Neural cell (in vitro differentiated cells): Measurements from ENCODE around the gene SPRYD3. TPM values are rescaled to one million over a fixed set of nuclear protein-coding genes. Genes with fewer than 3 reads are reported as not detected.

Source experiments
- H2AFZ ChIP-seq: fragments of 200-600, 300-800 bp; sonication (generic), shearing (Covaris generic); 2 replicates; pipeline ENCODE4 v1.6.0; 2014; ENCODE audit warnings: low read depth, mild to moderate bottlenecking, antibody characterized with exemption, low read length, moderate library complexity
- H3F3A ChIP-seq: fragments of 200-600 bp; shearing (Covaris generic); 2 replicates; pipeline ENCODE4 v1.6.1; 2016; ENCODE audit warnings: mild to moderate bottlenecking, moderate library complexity, mixed read lengths, antibody characterized with exemption, low read length; ENCODE audit not compliant: insufficient read depth, poor library complexity, severe bottlenecking
- H3K27ac ChIP-seq: fragments of 200-600, 300-800 bp; sonication (generic), shearing (Covaris generic); 2 replicates; pipeline ENCODE4 v1.5.1; 2014; ENCODE audit warnings: mild to moderate bottlenecking, low read length, moderate library complexity
- H3K27me3 ChIP-seq: fragments of 300-800, 200-600 bp; sonication (generic), shearing (Covaris generic); 2 replicates; pipeline ENCODE4 v1.6.0; 2014; ENCODE audit warnings: mild to moderate bottlenecking, low read depth, low read length, moderate library complexity; ENCODE audit not compliant: insufficient read depth
- H3K36me3 ChIP-seq: fragments of 300-800, 200-600 bp; sonication (generic), shearing (Covaris generic); 2 replicates; pipeline ENCODE4 v1.5.1; 2014; ENCODE audit warnings: mild to moderate bottlenecking, antibody characterized with exemption, low read length, moderate library complexity; ENCODE audit not compliant: insufficient read depth
- H3K4me2 ChIP-seq: fragments of 300-800, 200-600 bp; sonication (generic), shearing (Covaris generic); 2 replicates; pipeline ENCODE4 v1.6.0; 2014; ENCODE audit warnings: mild to moderate bottlenecking, low read length
- H3K4me3 ChIP-seq: fragments of 300-800, 200-600 bp; sonication (generic), shearing (Covaris generic); 2 replicates; pipeline ENCODE4 v1.5.1; 2014; ENCODE audit warnings: mild to moderate bottlenecking, low read length, moderate library complexity
- H3K79me2 ChIP-seq: fragments of 200-600 bp; shearing (Covaris generic); replicated peaks from 2 replicates; pipeline ENCODE4 v1.6.0; 2014; ENCODE audit warnings: mild to moderate bottlenecking, low read length, moderate library complexity; ENCODE audit not compliant: insufficient read depth
- H3K9ac ChIP-seq: fragments of 300-800, 200-600 bp; sonication (generic), shearing (Covaris generic); 2 replicates; pipeline ENCODE4 v1.6.1; 2016; ENCODE audit warnings: mild to moderate bottlenecking, low read length, mixed read lengths
- H3K9me2 ChIP-seq: fragments of 200-600 bp; shearing (Covaris generic); 2 replicates; pipeline ENCODE4 v1.6.1; 2016; ENCODE audit warnings: mild to moderate bottlenecking, low read length, mixed read lengths; ENCODE audit not compliant: insufficient read depth
- H3K9me3 ChIP-seq: fragments of 200-600, 300-800 bp; sonication (generic), shearing (Covaris generic); 2 replicates; pipeline ENCODE4 v1.6.1; 2016; ENCODE audit warnings: mild to moderate bottlenecking, mixed run types, low read length, moderate library complexity, mixed read lengths
- H4K20me1 ChIP-seq: fragments of 200-600 bp; shearing (Covaris generic); 2 replicates; pipeline ENCODE4 v1.6.1; 2016; ENCODE audit warnings: mild to moderate bottlenecking, mixed run types; ENCODE audit not compliant: insufficient read depth
- EP300 ChIP-seq: fragments of 450-650 bp; conservative IDR thresholded peaks from 2 replicates; pipeline ENCODE4 v1.6.1; 2014; ENCODE audit warnings: antibody characterized with exemption, mild to moderate bottlenecking, moderate library complexity; ENCODE audit not compliant: poor library complexity, severe bottlenecking
- EZH2 ChIP-seq: fragments of 200-600, 300-800 bp; shearing (Covaris generic), sonication (generic); IDR thresholded peaks from 2 replicates; pipeline ENCODE4 v1.6.1; 2014; ENCODE audit warnings: antibody characterized with exemption, low read length, borderline replicate concordance, mild to moderate bottlenecking; ENCODE audit not compliant: insufficient read depth, poor library complexity, severe bottlenecking
- MXI1 ChIP-seq: fragments of 450-650 bp; conservative IDR thresholded peaks from 2 replicates; pipeline ENCODE4 v1.6.1; 2014; ENCODE audit warnings: antibody characterized with exemption, mild to moderate bottlenecking; ENCODE audit not compliant: poor library complexity, severe bottlenecking
- POLR2AphosphoS5 ChIP-seq: IDR thresholded peaks from 2 replicates; pipeline ENCODE4 v1.6.1; 2012
- RAD21 ChIP-seq: fragments of 450-650 bp; conservative IDR thresholded peaks from 2 replicates; pipeline ENCODE4 v1.6.1; 2014; ENCODE audit warnings: antibody characterized with exemption, mild to moderate bottlenecking, moderate library complexity
- SMC3 ChIP-seq: fragments of 450-650 bp; conservative IDR thresholded peaks from 2 replicates; pipeline ENCODE4 v1.6.1; 2014; ENCODE audit warnings: antibody characterized with exemption, mild to moderate bottlenecking, moderate library complexity; ENCODE audit not compliant: poor library complexity
- TAF1 ChIP-seq: IDR thresholded peaks from 2 replicates; pipeline ENCODE4 v1.6.1; 2012; ENCODE audit warnings: low read depth
- polyA plus RNA-seq: library from polyadenylated mRNA; depleted of rRNA; stranded (reverse); fragments of >200 nt; gene quantifications from 2 replicates; pipeline ENCODE4 v1.2.3, GENCODE V29; 2014
- TF ChIP-seq, protein P1 (sequence below): IDR thresholded peaks from 2 replicates; pipeline ENCODE4 v1.6.1; 2012; ENCODE audit warnings: borderline replicate concordance
- TF ChIP-seq, protein P2 (sequence below): fragments of 450-650 bp; IDR thresholded peaks from 2 replicates; pipeline ENCODE4 v1.5.1; 2014; ENCODE audit warnings: antibody characterized with exemption, mild to moderate bottlenecking, moderate library complexity; ENCODE audit not compliant: poor library complexity, severe bottlenecking

The SPRYD3 gene
- polyA plus RNA-seq, 1 donor from 2014 or later, result 20.8 TPM

DNA sequence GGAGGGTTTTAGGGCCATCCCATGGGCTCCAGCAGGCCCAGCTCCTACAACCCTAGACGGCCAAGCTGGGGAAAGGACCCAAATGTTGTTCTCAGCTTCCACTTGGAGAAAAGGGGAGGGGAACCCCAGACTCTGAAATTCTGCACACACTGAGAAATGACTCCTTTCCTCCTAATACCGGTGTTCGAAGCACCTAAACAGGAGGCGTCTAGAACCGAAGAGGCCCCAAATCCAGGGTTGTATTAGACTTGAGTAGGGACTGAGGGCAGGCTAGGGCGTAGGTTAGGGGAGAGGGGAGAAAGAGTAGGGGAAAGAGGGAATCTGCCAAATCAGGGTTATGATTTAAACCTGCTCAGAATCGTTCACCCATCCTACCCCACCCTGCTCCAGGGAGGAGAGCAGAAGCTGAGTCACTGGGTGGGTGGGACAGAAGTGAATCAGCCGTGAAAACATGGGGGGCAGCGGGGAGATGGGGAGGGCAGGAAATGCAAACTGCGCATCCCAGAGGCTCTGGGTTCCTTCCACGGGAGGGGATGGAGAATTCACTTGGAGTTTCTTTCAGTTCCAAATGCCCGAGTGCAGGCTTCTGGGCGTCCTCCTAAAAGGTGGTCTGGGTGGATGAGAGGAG is 19.3 kb upstream of the SPRYD3 start:
- Histone ChIP-seq H3K4me2 (no peak overlapping the region), H3K27ac (no peak overlapping the region), H3K79me2 (no peaks in the 10 kb centered on the region), H3K27me3 (peaks cover 38% of the 10 kb centered on the region), H3K9me2 (no peaks in the 10 kb centered on the region), H2AFZ (no peak overlapping the region), H3K4me3 (peak overlapping the region; percentile 66), H3K36me3 (no peaks in the 10 kb centered on the region), H3K9ac (no peak overlapping the region), H3F3A (no peaks in the 10 kb centered on the region), H3K9me3 (no peaks in the 10 kb centered on the region), H4K20me1 (no peaks in the 10 kb centered on the region)
- TF ChIP-seq MXI1 (no peak), TAF1 (no peak), POLR2AphosphoS5 (no peak), EZH2 (no peak)

DNA sequence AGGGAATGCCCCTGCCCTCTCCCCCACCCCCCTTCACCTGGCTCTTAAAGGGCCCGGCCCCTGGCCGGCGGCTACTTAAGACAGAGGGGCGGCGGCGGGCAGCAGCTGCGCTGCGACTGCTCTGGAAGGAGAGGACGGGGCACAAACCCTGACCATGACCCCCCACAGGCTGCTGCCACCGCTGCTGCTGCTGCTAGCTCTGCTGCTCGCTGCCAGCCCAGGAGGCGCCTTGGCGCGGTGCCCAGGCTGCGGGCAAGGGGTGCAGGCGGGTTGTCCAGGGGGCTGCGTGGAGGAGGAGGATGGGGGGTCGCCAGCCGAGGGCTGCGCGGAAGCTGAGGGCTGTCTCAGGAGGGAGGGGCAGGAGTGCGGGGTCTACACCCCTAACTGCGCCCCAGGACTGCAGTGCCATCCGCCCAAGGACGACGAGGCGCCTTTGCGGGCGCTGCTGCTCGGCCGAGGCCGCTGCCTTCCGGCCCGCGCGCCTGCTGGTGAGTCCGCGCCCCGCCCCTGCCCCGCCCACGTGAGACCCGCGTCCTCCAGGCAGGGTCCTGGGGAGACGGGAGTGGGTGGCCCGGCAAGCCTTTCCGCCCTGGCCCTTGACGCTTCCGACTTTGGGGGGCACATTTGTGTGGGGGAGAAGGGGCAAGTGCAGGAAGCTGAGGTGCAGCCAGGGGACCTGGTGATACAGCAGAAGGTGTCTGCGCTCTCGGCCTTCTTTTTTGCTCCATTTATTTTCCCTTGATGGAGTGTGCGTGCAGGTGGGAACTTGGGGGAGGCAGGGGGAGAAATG is 18.6 kb upstream of the SPRYD3 start, which contains the start of gene IGFBP6:
Gene IGFBP6 (plus strand): TSS at position 104 of the 790 bp plus-strand sequence. CDS start 51 bp downstream, at position 155.
- no peaks in the 10 kb centered on the region for H3K36me3 ChIP-seq
- H3K9ac ChIP-seq, result peak within 1 kb of the TSS; percentile 23
- TF ChIP-seq TAF1 (no peak), EZH2 (no peak), POLR2AphosphoS5 (no peak)
- TF ChIP-seq, protein P1, sequence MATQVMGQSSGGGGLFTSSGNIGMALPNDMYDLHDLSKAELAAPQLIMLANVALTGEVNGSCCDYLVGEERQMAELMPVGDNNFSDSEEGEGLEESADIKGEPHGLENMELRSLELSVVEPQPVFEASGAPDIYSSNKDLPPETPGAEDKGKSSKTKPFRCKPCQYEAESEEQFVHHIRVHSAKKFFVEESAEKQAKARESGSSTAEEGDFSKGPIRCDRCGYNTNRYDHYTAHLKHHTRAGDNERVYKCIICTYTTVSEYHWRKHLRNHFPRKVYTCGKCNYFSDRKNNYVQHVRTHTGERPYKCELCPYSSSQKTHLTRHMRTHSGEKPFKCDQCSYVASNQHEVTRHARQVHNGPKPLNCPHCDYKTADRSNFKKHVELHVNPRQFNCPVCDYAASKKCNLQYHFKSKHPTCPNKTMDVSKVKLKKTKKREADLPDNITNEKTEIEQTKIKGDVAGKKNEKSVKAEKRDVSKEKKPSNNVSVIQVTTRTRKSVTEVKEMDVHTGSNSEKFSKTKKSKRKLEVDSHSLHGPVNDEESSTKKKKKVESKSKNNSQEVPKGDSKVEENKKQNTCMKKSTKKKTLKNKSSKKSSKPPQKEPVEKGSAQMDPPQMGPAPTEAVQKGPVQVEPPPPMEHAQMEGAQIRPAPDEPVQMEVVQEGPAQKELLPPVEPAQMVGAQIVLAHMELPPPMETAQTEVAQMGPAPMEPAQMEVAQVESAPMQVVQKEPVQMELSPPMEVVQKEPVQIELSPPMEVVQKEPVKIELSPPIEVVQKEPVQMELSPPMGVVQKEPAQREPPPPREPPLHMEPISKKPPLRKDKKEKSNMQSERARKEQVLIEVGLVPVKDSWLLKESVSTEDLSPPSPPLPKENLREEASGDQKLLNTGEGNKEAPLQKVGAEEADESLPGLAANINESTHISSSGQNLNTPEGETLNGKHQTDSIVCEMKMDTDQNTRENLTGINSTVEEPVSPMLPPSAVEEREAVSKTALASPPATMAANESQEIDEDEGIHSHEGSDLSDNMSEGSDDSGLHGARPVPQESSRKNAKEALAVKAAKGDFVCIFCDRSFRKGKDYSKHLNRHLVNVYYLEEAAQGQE, result no peak
- TF ChIP-seq, protein P2, sequence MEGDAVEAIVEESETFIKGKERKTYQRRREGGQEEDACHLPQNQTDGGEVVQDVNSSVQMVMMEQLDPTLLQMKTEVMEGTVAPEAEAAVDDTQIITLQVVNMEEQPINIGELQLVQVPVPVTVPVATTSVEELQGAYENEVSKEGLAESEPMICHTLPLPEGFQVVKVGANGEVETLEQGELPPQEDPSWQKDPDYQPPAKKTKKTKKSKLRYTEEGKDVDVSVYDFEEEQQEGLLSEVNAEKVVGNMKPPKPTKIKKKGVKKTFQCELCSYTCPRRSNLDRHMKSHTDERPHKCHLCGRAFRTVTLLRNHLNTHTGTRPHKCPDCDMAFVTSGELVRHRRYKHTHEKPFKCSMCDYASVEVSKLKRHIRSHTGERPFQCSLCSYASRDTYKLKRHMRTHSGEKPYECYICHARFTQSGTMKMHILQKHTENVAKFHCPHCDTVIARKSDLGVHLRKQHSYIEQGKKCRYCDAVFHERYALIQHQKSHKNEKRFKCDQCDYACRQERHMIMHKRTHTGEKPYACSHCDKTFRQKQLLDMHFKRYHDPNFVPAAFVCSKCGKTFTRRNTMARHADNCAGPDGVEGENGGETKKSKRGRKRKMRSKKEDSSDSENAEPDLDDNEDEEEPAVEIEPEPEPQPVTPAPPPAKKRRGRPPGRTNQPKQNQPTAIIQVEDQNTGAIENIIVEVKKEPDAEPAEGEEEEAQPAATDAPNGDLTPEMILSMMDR, result no peak
- no peaks in the 10 kb centered on the region for H4K20me1 ChIP-seq
- no peak within 1 kb of the TSS for H3K4me2 ChIP-seq
- no peak within 1 kb of the TSS for H3K27ac ChIP-seq
- H3K9me3 ChIP-seq, result no peaks in the 10 kb centered on the region
- peak within 1 kb of the TSS; percentile 66 for H3K4me3 ChIP-seq
- no peak within 1 kb of the TSS for H2AFZ ChIP-seq
- H3K79me2 ChIP-seq, result no peaks in the 10 kb centered on the region
- no peaks in the 10 kb centered on the region for H3F3A ChIP-seq
- peaks cover 38% of the 10 kb centered on the region for H3K27me3 ChIP-seq
- H3K9me2 ChIP-seq, result no peaks in the 10 kb centered on the region

DNA sequence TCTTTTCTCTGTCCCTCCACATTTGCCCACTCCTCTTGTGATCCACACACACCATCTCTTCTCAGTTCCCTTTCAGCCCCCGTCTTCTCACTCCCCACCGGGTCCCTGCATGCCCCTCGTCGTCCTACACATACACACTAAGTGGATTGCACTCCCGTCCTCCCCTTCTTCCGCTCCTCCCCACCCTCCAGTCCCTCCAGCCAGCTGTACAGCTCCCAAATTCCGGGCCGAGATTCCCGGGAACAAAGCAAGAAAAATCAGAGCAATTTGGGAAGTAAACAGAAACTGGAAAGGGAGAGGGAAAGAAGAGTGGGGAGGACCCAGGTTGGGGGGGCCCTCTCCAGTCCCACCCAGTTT is 18.0 kb upstream of the SPRYD3 start:
- Histone ChIP-seq H3K9me3 (no peaks in the 10 kb centered on the region), H4K20me1 (no peaks in the 10 kb centered on the region), H3K36me3 (no peaks in the 10 kb centered on the region), H3F3A (no peaks in the 10 kb centered on the region), H3K27ac (no peak overlapping the region), H3K4me3 (peak overlapping the region; percentile 66), H3K79me2 (no peaks in the 10 kb centered on the region), H3K9ac (no peak overlapping the region), H3K9me2 (no peaks in the 10 kb centered on the region), H3K27me3 (peaks cover 38% of the 10 kb centered on the region), H3K4me2 (no peak overlapping the region), H2AFZ (no peak overlapping the region)
- TF ChIP-seq RAD21 (no peak), TAF1 (no peak), EP300 (no peak), POLR2AphosphoS5 (no peak), SMC3 (no peak), MXI1 (no peak)
- TF ChIP-seq, protein P1, result no peak
